Measurements from ENCODE around the gene EFNA5.

- no peak for TF ChIP-seq ZNF274 (IDR thresholded peaks at IDR 0.05; ENCODE audit: low read depth, low read length)
- no peak for TF ChIP-seq SUZ12 (IDR thresholded peaks at IDR 0.05; ENCODE audit: extremely low read depth, insufficient read depth, insufficient read length)
Observed at GRCh38 chr5:107713228-107713627, 42.5 kb upstream of the EFNA5 start.

Data from NT2/D1 (cell line).